IMR-90 (cell line): ENCODE data around the gene PTK7. TPM values are rescaled to one million over a fixed set of nuclear protein-coding genes. Genes with fewer than 3 reads are reported as not detected.

Experiments used
- ATAC-seq: fragments of 200-7000 bp; cut with Tn5 transposase; 2 replicates; pipeline ENCODE4 v1.9.1; 2020; ENCODE audit warnings: low read depth, mild to moderate bottlenecking, moderate library complexity
- BruUV-seq: library from RNA; stranded (reverse); fragments of 400-500 nt; replicated peaks from 2 replicates; lab custom pipeline; 2021; lab: Mats Ljungman, UMichigan
- CTCF ChIA-PET: fragments of 300-600 bp; formaldehyde crosslinking; extraction: SDS; loops from one replicate; lab custom pipeline; 2021; ENCODE audit warnings: antibody characterized with exemption; lab: Yijun Ruan, JAX
- POLR2A ChIA-PET: fragments of 300-600 bp; sonication (Branson Sonifier 250); formaldehyde crosslinking; loops from one replicate; lab custom pipeline; 2022; ENCODE audit warnings: antibody characterized with exemption; ENCODE audit not compliant: unreplicated experiment; lab: Charles Lee
- DNase-seq: peaks from one replicate; pipeline ENCODE4 v3.0.0; 2013
- H2AFZ ChIP-seq: replicated peaks from 2 replicates; pipeline ENCODE3; 2013; ENCODE audit warnings: low read length, mild to moderate bottlenecking; ENCODE audit not compliant: poor library complexity
- H2AK5ac ChIP-seq: 2 replicates; pipeline ENCODE4 v1.6.1; 2013; ENCODE audit warnings: low read depth, low read length, inconsistent platforms
- H2AK9ac ChIP-seq: replicated peaks from 2 replicates; pipeline ENCODE3; 2013; ENCODE audit warnings: mild to moderate bottlenecking, low read depth, low read length, moderate library complexity; ENCODE audit not compliant: poor library complexity
- H2BK120ac ChIP-seq: 2 replicates; pipeline ENCODE4 v1.6.1; 2013; ENCODE audit warnings: low read depth, low read length, inconsistent platforms
- H2BK15ac ChIP-seq: 3 replicates; pipeline ENCODE4 v1.6.1; 2013; ENCODE audit warnings: low read depth, low read length, inconsistent platforms
- H2BK20ac ChIP-seq: 2 replicates; pipeline ENCODE4 v1.6.1; 2013; ENCODE audit warnings: low read depth, mild to moderate bottlenecking, inconsistent platforms, low read length, moderate library complexity
- H2BK5ac ChIP-seq: 2 replicates; pipeline ENCODE4 v1.6.1; 2013; ENCODE audit warnings: mild to moderate bottlenecking, low read depth, low read length, inconsistent platforms; ENCODE audit not compliant: poor library complexity, severe bottlenecking
- H3K14ac ChIP-seq: replicated peaks from 2 replicates; pipeline ENCODE4 v1.6.1; 2013; ENCODE audit warnings: low read depth, low read length, inconsistent platforms
- H3K18ac ChIP-seq: 2 replicates; pipeline ENCODE4 v1.6.1; 2013; ENCODE audit warnings: low read depth, low read length, control low read depth
- H3K23ac ChIP-seq: 2 replicates; pipeline ENCODE4 v1.6.1; 2013; ENCODE audit warnings: low read depth, low read length, inconsistent platforms
- H3K27ac ChIP-seq: 2 replicates; pipeline ENCODE4 v1.5.1; 2013; ENCODE audit warnings: mild to moderate bottlenecking, control low read depth, low read length; ENCODE audit not compliant: insufficient read depth
- H3K27me3 ChIP-seq: 2 replicates; pipeline ENCODE4 v1.6.1; 2013; ENCODE audit warnings: low read length; ENCODE audit not compliant: control insufficient read depth, insufficient read depth
- H3K36me3 ChIP-seq: 2 replicates; pipeline ENCODE4 v1.6.1; 2013; ENCODE audit warnings: low read length, mixed read lengths; ENCODE audit not compliant: control insufficient read depth, insufficient read depth
- H3K4ac ChIP-seq: 2 replicates; pipeline ENCODE4 v1.6.1; 2013; ENCODE audit warnings: low read depth, low read length, inconsistent platforms
- H3K4me1 ChIP-seq: 2 replicates; pipeline ENCODE4 v1.6.1; 2013; ENCODE audit warnings: low read length, mixed read lengths; ENCODE audit not compliant: control insufficient read depth, insufficient read depth
- H3K4me2 ChIP-seq: 2 replicates; pipeline ENCODE4 v1.6.1; 2013; ENCODE audit warnings: low read depth, mild to moderate bottlenecking, control low read depth, low read length, moderate library complexity
- H3K4me3 ChIP-seq: 2 replicates; pipeline ENCODE4 v1.5.1; 2013; ENCODE audit warnings: low read depth, mild to moderate bottlenecking, control low read depth, low read length, moderate library complexity; ENCODE audit not compliant: insufficient read depth
- H3K56ac ChIP-seq: 2 replicates; pipeline ENCODE4 v1.6.1; 2013; ENCODE audit warnings: low read length, inconsistent platforms; ENCODE audit not compliant: insufficient read depth; ENCODE audit errors: extremely low read depth
- H3K79me1 ChIP-seq, 2 experiments: 2 replicates each; pipeline ENCODE4 v1.6.1; 2013; ENCODE audit warnings: low read length in 2 of 2, inconsistent platforms in 1 of 2, low read depth in 1 of 2
- H3K9ac ChIP-seq: 2 replicates; pipeline ENCODE4 v1.6.1; 2013; ENCODE audit warnings: low read depth, low read length, control low read depth
- H3K9me1 ChIP-seq: 2 replicates; pipeline ENCODE4 v1.6.1; 2013; ENCODE audit warnings: low read length, inconsistent platforms; ENCODE audit not compliant: insufficient read depth
- H3K9me3 ChIP-seq: 2 replicates; pipeline ENCODE4 v1.6.1; 2013; ENCODE audit warnings: low read length; ENCODE audit not compliant: control insufficient read depth, insufficient read depth
- H4K20me1 ChIP-seq: 2 replicates; pipeline ENCODE4 v1.6.1; 2013; ENCODE audit warnings: low read length, inconsistent platforms; ENCODE audit not compliant: insufficient read depth
- H4K5ac ChIP-seq: 2 replicates; pipeline ENCODE4 v1.6.1; 2013; ENCODE audit warnings: mild to moderate bottlenecking, low read depth, low read length, control low read depth
- H4K8ac ChIP-seq, 2 experiments: 2 replicates each; pipeline ENCODE4 v1.6.1; 2013; ENCODE audit warnings: low read depth in 2 of 2, low read length in 2 of 2, control low read depth in 1 of 2, inconsistent platforms in 1 of 2
- H4K91ac ChIP-seq: 2 replicates; pipeline ENCODE4 v1.6.1; 2013; ENCODE audit warnings: low read depth, low read length, inconsistent platforms; ENCODE audit not compliant: insufficient read depth
- BHLHE40 ChIP-seq: fragments of 150-350 bp; IDR thresholded peaks from 2 replicates; pipeline ENCODE4 v1.6.1; 2016; ENCODE audit warnings: mild to moderate bottlenecking, low read depth, low read length
- CEBPB ChIP-seq: IDR thresholded peaks from 2 replicates; pipeline ENCODE4 v1.6.1; 2012; ENCODE audit warnings: low read depth, low read length, improper control_type of control experiment
- CHD1 ChIP-seq: IDR thresholded peaks from 2 replicates; pipeline ENCODE4 v1.6.1; 2012; ENCODE audit warnings: low read depth, low read length, improper control_type of control experiment
- CTCF ChIP-seq: conservative IDR thresholded peaks from 2 replicates; pipeline ENCODE4 v1.5.1; 2012; ENCODE audit warnings: mild to moderate bottlenecking, low read depth, low read length, improper control_type of control experiment
- ELK1 ChIP-seq: fragments of 150-350 bp; IDR thresholded peaks from 2 replicates; pipeline ENCODE4 v1.6.1; 2016; ENCODE audit warnings: low read depth, mild to moderate bottlenecking, low read length, moderate library complexity, borderline replicate concordance
- FOS ChIP-seq: fragments of 150-350 bp; IDR thresholded peaks from 2 replicates; pipeline ENCODE4 v1.6.1; 2016; ENCODE audit warnings: low read depth, low read length
- MAFK ChIP-seq: IDR thresholded peaks from 2 replicates; pipeline ENCODE4 v1.6.1; 2012; ENCODE audit warnings: low read depth, low read length, improper control_type of control experiment
- MAZ ChIP-seq: IDR thresholded peaks from 2 replicates; pipeline ENCODE4 v1.6.1; 2012; ENCODE audit warnings: low read depth, mild to moderate bottlenecking, low read length, improper control_type of control experiment, moderate library complexity, borderline replicate concordance
- MXI1 ChIP-seq: IDR thresholded peaks from 2 replicates; pipeline ENCODE4 v1.6.1; 2012; ENCODE audit warnings: low read depth, mild to moderate bottlenecking, low read length, moderate library complexity, borderline replicate concordance
- NFE2L2 ChIP-seq: fragments of 150-350 bp; IDR thresholded peaks from 2 replicates; pipeline ENCODE4 v1.6.1; 2016; ENCODE audit warnings: low read depth, mild to moderate bottlenecking, low read length
- POLR2A ChIP-seq: IDR thresholded peaks from 2 replicates; pipeline ENCODE4 v1.6.1; 2012; ENCODE audit warnings: mild to moderate bottlenecking, low read depth, low read length
- RAD21 ChIP-seq: IDR thresholded peaks from 2 replicates; pipeline ENCODE4 v1.6.1; 2012; ENCODE audit warnings: low read length, improper control_type of control experiment
- RCOR1 ChIP-seq: IDR thresholded peaks from 2 replicates; pipeline ENCODE4 v1.6.1; 2012; ENCODE audit warnings: mild to moderate bottlenecking, low read length, improper control_type of control experiment; ENCODE audit not compliant: insufficient replicate concordance
- RFX5 ChIP-seq: IDR thresholded peaks from 2 replicates; pipeline ENCODE4 v1.8.0; 2012; ENCODE audit warnings: low read depth, mild to moderate bottlenecking, low read length, moderate library complexity
- SMC3 ChIP-seq: fragments of 150-350 bp; IDR thresholded peaks from 2 replicates; pipeline ENCODE4 v1.6.1; 2016; ENCODE audit warnings: low read depth, mild to moderate bottlenecking, antibody characterized with exemption, low read length, moderate library complexity
- USF2 ChIP-seq: fragments of 150-350 bp; IDR thresholded peaks from 2 replicates; pipeline ENCODE4 v1.6.1; 2017; ENCODE audit warnings: mild to moderate bottlenecking, antibody characterized with exemption, low read length, low read depth
- WGBS, 2 experiments: methylation state at CpG; one replicate each; pipeline versions ENCODE4 v1.1.5 to v1.1.7; 2013; ENCODE audit warnings: missing lambda C conversion rate in 2 of 2; ENCODE audit not compliant: insufficient read length in 1 of 2; ENCODE audit errors: extremely low coverage in 2 of 2; 5-methylcytosine and 5-hydroxymethylcytosine counted together
- dilution Hi-C: fragments of 300-500 bp; cut with HindIII; formaldehyde crosslinking; loops from one replicate; pipeline ENCODE4 v1.14.3; 2018; ENCODE audit warnings: low sequenced_read_pairs; ENCODE audit not compliant: unreplicated experiment
- in situ Hi-C: fragments of 300-500 bp; cut with MboI; formaldehyde crosslinking; loops from 3 replicates; pipeline ENCODE4 v1.14.3; 2019; ENCODE audit warnings: low sequenced_read_pairs, inconsistent platforms, mixed read lengths
- intact Hi-C: fragments of 100-400 bp; cut with micrococcal nuclease; formaldehyde crosslinking; loops from 2 replicates; pipeline ENCODE4 v1.10.0; 2022
- polyA plus RNA-seq, 3 experiments: library from polyadenylated mRNA; depleted of rRNA; stranded (reverse); fragments of >200 nt; gene quantifications; 2 replicates each; pipeline ENCODE4 v1.2.3, GENCODE V29; 2012; ENCODE audit warnings: low replicate concordance in 1 of 3
- total RNA-seq: library from RNA; depleted of rRNA; stranded (reverse); fragments of >200 nt; gene quantifications from 2 replicates; pipeline ENCODE4 v1.2.3, GENCODE V29; 2012

The PTK7 gene
- total and polyA plus RNA-seq, 2 of the 4 experiments (the other 2 are of a cell fraction), result 47.1 to 142 TPM

- Histone ChIP-seq H3K4me2 (peak overlapping the region; percentile 62), H4K8ac (peak overlapping the region; percentile 37 to 72; a peak in 2 of 4 replicates), H3K27me3 (no peaks in the 10 kb centered on the region), H4K5ac (0 out of 2 replicates have a peak overlapping the region, but pooled peaks have one; percentile 33), H3K9me1 (peaks cover 17% of the 10 kb centered on the region), H2BK120ac (0 out of 2 replicates have a peak overlapping the region, but pooled peaks have one; percentile 4), H2AK5ac (peak overlapping the region; percentile 69; the same call in 1 of the 2 replicates), H2BK20ac (0 out of 2 replicates have a peak overlapping the region, but pooled peaks have one; percentile 7), H3K79me1 (peaks cover 36 to 90% of the 10 kb centered on the region in 2 experiments), H2AFZ (no peak overlapping the region), H3K9ac (no peak overlapping the region; the same call in 1 of the 2 replicates), H3K14ac (peak overlapping the region; percentile 27; the same call in 1 of the 2 replicates), H2BK5ac (peak overlapping the region; percentile 38), H3K9me3 (no peaks in the 10 kb centered on the region), H4K20me1 (peaks cover 67% of the 10 kb centered on the region), H3K4me1 (peaks cover 32% of the 10 kb centered on the region), H2BK15ac (no peak overlapping the region), H3K18ac (peak overlapping the region; percentile 10; the same call in 1 of the 2 replicates), H3K27ac (peak overlapping the region; percentile 62), H3K4ac (peak overlapping the region; percentile 62), H4K91ac (0 out of 2 replicates have a peak overlapping the region, but pooled peaks have one; percentile 10), H2AK9ac (peak overlapping the region; percentile 66), H3K56ac (no peak overlapping the region; the same call in 1 of the 2 replicates), H3K36me3 (no peaks in the 10 kb centered on the region), H3K4me3 (no peak overlapping the region), H3K23ac (peak overlapping the region; percentile 10)
- in situ Hi-C loops, result no loop called here
- ChIA-PET POLR2A (no interaction called here), CTCF (interaction anchor here (0.6 kb wide), 1 partner anchor 107 kb away, joined by 3 read pairs; no protein-coding TSS in a partner anchor)
- WGBS, 2 experiments, result no CpG with 5 or more reads among the region's 2 CpGs
- TF ChIP-seq CEBPB (no peak), BHLHE40 (no peak), RCOR1 (no peak), CTCF (no peak), MXI1 (no peak), MAZ (no peak), USF2 (no peak), CHD1 (no peak), NFE2L2 (no peak), ELK1 (no peak), SMC3 (no peak), MAFK (no peak), RFX5 (no peak), FOS (no peak), POLR2A (no peak), RAD21 (no peak)
- intact Hi-C loops, result loop anchor here (2.0 kb wide), 1 partner anchor 14 kb away; the partner anchor contains the start of gene PTK7
- DNase-seq, result peak; percentile 44
- dilution Hi-C loops, result no loop called here
- BruUV-seq, result no TSS peak
- peak; percentile 45 for ATAC-seq
These were observed 14.4 kb downstream of the PTK7 start for GRCh38 chr6:43090559-43090956.
